ENCODE measurements around the gene NAA25.
"Not testable (repeated sequence)": the region's sequence is repeated elsewhere in the genome, so short reads cannot be mapped to it uniquely, and the experiment has no call there.

The NAA25 gene

DNA sequence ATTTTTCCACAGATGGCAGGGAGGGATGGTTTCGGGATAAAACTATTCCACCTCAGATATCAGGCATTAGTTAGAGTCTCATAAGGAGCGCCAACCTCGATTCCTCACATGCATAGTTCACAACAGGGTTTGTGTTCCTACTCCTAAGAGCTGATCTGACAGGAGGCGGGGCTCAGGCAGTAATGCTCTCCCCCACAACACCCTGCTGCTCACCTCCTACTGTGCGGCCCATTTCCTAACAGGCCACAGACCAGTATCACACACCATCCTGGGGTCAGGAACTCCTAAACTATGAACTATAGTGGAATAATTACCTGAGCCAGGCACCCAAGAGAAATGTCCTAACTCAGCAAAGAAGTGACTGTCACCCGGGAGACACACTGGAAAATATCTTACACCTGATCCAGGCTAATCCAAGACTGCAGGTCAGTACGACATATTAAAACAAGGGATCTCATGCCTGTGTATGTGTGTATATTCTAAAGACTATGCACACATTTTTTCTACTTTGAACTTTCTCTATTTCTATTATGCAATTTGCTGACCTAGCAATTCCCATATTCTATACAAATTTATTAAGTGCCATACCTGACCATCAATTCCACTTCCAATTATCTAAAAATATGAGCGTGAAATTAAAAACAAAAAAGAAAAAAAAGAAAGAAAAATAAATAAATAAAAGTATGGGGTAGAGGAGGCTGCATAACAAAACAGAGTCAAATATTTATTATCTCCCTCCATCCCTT lies 4.7 kb downstream of the NAA25 start:
- Mint-ChIP-seq H3K36me3 (peaks cover 19% of the 10 kb centered on the region), H3K4me3 (peak overlapping the region; percentile 36), H3K27ac (peak overlapping the region; percentile 51), H3K27me3 (no peaks in the 10 kb centered on the region), H3K9me3 (no peaks in the 10 kb centered on the region), H3K4me1 (peaks cover 46% of the 10 kb centered on the region)

DNA sequence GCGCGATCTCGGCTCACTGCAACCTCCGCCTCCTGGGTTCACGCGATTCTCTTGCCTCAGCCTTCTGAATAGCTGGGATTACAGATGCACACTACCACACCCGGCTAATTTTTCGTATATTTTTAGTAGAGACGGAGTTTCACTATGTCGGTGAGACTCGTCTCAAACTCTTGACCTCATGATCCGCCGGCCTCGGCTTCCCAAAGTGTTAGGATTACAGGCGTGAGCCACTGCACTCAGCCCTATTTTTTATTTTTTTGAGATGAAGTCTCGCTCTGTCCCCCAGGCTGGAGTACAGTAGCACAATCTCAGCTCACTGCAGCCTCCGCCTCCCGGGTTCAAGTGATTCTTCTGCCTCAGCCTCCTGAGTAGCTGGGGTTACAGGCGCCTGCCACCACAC lies 5.8 kb downstream of the NAA25 start:
- not testable (repeated sequence) for H3K27me3 Mint-ChIP-seq, H3K9me3 Mint-ChIP-seq, H3K27ac Mint-ChIP-seq, H3K4me3 Mint-ChIP-seq
- Mint-ChIP-seq H3K4me1 (peaks cover 51% of the 10 kb centered on the region), H3K36me3 (peaks cover 21% of the 10 kb centered on the region)

DNA sequence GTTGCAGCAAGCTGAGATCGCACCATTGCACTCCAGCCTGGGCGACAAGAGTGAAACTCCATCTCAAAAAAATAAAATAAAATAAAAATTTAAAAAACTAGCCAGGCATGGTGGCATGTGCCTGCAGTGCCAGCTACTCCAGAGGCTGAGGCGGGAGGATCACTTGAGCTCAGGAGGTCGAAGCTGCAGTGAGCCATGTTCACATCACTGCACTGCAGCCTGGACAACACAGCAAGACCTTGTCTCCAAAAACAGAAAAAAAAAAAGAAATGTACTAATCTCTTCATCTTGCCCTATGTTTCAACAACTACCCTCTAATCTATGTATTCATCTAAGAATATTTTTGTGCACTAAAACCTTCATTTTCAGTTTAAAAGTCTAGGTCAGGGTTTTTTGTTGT lies 6.5 kb downstream of the NAA25 start:
- no peaks in the 10 kb centered on the region for H3K27me3 Mint-ChIP-seq
- peak overlapping the region; percentile 35 for H3K27ac Mint-ChIP-seq
- no peaks in the 10 kb centered on the region for H3K9me3 Mint-ChIP-seq
- peaks cover 46% of the 10 kb centered on the region for H3K4me1 Mint-ChIP-seq
- H3K36me3 Mint-ChIP-seq = peaks cover 17% of the 10 kb centered on the region
- no peak overlapping the region for H3K4me3 Mint-ChIP-seq

DNA sequence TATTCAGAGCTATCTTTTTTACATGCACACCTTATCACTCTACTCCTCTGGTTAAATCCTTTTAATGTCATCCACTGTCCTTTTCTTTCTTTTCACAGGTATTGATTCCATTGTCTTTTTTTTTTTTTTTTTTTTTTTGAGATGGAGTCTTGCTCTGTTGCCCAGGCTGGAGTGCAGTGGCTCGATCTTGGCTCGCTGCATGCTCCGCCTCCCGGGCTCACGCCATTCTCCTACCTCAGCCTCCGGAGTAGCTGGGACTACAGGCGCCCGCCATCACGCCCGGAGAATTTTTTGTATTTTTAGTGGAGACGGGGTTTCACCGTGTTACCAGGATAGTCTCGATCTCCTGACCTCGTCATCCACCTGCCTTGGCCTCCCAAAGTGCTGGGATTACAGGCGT lies 8.1 kb downstream of the NAA25 start:
- not testable (repeated sequence) for H3K27ac Mint-ChIP-seq, H3K27me3 Mint-ChIP-seq, H3K4me3 Mint-ChIP-seq, H3K9me3 Mint-ChIP-seq
- Mint-ChIP-seq H3K4me1 (peaks cover 49% of the 10 kb centered on the region), H3K36me3 (peaks cover 17% of the 10 kb centered on the region)

DNA sequence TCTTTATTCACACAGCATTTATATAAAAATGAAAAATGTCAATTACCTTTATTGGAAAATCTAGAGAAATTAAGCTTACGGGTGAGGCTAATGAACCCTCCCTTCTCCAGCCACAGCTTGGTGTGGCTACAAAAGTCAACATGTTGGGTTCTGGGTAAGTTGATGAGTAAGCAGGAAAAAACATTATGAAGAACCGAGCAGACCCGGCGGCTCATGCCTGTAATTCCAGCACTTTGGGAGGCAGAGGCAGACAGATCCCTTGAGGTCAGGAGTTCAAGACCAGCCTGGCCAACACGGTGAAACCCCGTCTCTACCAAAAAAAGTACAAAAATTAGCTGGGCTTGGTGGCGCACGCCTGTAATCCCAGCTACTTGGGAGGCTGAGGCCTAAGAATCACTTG lies 10.9 kb downstream of the NAA25 start:
- H3K4me1 Mint-ChIP-seq = peaks cover 39% of the 10 kb centered on the region
- no peaks in the 10 kb centered on the region for H3K27me3 Mint-ChIP-seq
- peaks cover 17% of the 10 kb centered on the region for H3K36me3 Mint-ChIP-seq
- no peaks in the 10 kb centered on the region for H3K9me3 Mint-ChIP-seq
- no peak overlapping the region for H3K4me3 Mint-ChIP-seq
- no peak overlapping the region for H3K27ac Mint-ChIP-seq

DNA sequence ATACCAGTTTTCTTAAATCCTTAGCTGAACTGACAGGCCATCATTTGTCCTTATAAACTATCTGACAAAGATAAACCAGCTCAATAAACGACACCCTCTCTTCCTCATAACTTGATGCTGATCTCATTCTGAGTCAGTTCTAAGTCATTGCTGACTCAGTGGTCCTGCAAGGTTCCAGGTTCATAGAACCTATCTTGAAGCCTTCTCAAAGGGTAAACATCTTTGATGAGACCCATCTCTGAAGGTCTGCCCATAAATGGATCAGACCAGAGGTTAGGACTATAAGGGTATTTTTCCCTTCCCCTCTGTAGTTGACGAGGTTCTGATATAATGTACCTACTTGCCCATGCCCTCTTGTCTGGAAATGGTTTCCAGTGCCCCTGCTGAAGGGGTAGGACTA lies 11.9 kb downstream of the NAA25 start:
- Mint-ChIP-seq H3K9me3 (no peaks in the 10 kb centered on the region), H3K4me1 (peaks cover 39% of the 10 kb centered on the region), H3K27ac (peak overlapping the region; percentile 87), H3K4me3 (peak overlapping the region; percentile 42), H3K36me3 (peaks cover 17% of the 10 kb centered on the region), H3K27me3 (no peaks in the 10 kb centered on the region)

DNA sequence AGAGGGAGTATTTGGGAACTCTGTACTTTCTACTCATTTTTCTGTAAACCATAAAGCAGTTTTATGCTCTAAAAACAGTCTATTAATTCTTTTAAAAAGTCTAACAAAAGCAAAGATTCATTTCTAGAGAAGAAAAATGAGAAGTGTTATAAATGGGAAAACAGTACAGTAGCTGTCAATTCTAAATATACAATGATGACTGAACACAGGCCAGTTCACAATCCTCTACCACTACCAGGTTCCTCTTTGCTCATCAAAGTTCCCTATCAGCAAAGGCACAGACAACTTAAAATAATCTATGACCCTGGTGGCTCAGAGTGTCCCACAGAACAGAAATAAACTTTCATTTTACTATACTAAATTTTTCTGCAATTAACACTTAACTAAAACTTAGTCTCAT lies 12.5 kb downstream of the NAA25 start:
- Mint-ChIP-seq H3K9me3 (no peaks in the 10 kb centered on the region), H3K36me3 (peaks cover 18% of the 10 kb centered on the region), H3K4me1 (peaks cover 37% of the 10 kb centered on the region), H3K27ac (peak overlapping the region; percentile 87), H3K27me3 (no peaks in the 10 kb centered on the region), H3K4me3 (peak overlapping the region; percentile 59)

DNA sequence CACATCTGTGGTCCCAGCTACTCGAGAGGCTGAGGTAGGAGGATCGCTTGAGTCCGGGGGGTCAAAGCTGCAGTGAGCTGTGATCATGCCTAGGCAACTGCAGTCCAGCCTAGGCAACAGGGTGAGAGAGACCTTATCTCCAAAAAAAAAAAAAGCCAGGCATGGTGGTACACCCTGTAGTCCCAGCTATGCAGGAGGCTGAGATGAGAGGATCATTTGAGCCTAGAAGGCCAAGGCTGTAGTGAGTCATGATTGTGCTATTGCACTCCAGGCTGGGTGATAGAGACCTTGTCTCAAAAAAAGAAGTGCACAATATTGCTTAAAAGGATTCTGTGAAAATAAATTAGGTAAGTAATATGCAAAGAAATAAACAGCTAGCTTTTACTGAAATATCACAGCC lies 17.0 kb downstream of the NAA25 start:
- peaks cover 22% of the 10 kb centered on the region for H3K36me3 Mint-ChIP-seq
- H3K4me3 Mint-ChIP-seq = no peak overlapping the region
- no peaks in the 10 kb centered on the region for H3K9me3 Mint-ChIP-seq
- peaks cover 31% of the 10 kb centered on the region for H3K4me1 Mint-ChIP-seq
- no peak overlapping the region for H3K27ac Mint-ChIP-seq
- no peaks in the 10 kb centered on the region for H3K27me3 Mint-ChIP-seq

DNA sequence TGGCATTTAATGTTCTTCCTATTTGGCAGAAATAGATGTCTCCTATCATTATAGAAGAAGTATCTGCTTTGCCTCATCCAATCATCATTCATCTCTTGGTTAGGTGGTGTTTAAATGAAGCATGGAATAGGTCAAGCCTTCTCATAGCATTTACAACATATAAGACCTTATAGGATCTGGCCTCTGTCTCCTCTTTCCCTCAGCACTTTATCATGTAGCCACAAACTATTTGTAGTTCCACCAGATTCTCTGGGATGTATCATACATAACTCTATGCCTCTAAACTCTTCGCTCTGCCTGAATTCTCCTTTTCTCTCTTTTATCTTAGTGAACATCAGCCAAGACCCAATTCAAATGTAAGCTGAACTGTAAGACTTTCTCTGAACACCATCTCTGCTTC lies 20.7 kb downstream of the NAA25 start:
- Mint-ChIP-seq H3K27ac (peak overlapping the region; percentile 48), H3K9me3 (no peaks in the 10 kb centered on the region), H3K27me3 (no peaks in the 10 kb centered on the region), H3K36me3 (peaks cover 18% of the 10 kb centered on the region), H3K4me1 (peaks cover 26% of the 10 kb centered on the region), H3K4me3 (no peak overlapping the region)

DNA sequence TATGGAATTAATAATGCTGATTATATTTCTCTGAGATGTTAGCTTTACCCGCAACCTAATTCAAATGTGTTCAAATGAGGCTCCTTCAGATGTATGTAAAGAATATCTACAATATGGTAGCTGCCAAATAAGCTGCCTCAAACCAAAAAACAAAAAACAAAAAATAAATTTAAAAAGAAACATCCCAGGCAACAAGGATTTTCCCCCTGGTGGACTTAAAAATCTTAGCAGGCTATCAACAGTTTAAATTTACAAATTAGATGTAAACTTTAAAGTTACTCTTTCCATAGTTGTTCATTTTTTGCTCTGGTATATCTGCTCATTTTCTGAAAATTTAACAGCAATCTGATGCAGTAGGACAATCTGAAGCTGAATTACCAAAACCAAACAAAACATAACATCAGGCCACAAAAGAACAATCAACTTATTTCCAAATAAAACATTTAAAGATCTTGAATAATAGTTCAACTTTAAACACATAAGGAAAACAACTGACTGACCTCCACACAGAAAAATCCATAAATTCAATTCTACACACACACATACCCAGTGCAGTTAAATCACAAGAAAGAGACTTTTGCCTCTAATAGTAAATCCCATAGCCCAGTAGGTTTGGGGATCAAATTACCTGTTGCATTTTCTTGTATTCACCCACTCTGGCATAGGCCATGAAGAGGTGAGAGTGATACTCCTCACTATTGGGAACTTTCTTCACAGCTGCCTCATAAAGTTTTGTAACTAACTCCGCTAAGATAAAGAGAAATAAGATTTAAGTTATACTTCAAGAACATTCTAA lies 21.3 kb downstream of the NAA25 start:
- no peak overlapping the region for H3K4me3 Mint-ChIP-seq
- H3K27me3 Mint-ChIP-seq = no peaks in the 10 kb centered on the region
- H3K9me3 Mint-ChIP-seq = no peaks in the 10 kb centered on the region
- H3K4me1 Mint-ChIP-seq = peaks cover 29% of the 10 kb centered on the region
- peaks cover 20% of the 10 kb centered on the region for H3K36me3 Mint-ChIP-seq
- H3K27ac Mint-ChIP-seq = peak overlapping the region; percentile 48

DNA sequence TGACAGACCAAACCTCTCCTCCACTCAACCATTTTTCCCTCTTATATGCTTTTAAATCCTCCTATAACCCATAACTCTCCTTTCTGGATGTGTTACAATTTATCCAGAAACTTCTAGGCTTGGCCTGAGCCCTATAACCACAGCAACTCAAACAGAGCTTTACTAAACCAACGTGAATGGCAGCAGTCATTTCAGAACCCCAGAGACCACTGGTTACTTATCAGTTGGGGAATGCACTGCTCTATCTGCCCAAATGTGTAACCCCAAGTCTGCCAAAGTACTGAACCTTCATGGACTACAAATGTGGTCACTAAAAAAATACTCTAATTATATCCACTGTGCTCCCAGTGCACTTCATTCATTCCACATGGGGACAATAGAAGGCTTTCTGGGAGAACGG lies 42.0 kb downstream of the NAA25 start:
- Mint-ChIP-seq H3K27me3 (no peaks in the 10 kb centered on the region), H3K4me3 (no peak overlapping the region), H3K4me1 (no peaks in the 10 kb centered on the region), H3K9me3 (no peaks in the 10 kb centered on the region), H3K36me3 (peaks cover 11% of the 10 kb centered on the region), H3K27ac (peak overlapping the region; percentile 56)

DNA sequence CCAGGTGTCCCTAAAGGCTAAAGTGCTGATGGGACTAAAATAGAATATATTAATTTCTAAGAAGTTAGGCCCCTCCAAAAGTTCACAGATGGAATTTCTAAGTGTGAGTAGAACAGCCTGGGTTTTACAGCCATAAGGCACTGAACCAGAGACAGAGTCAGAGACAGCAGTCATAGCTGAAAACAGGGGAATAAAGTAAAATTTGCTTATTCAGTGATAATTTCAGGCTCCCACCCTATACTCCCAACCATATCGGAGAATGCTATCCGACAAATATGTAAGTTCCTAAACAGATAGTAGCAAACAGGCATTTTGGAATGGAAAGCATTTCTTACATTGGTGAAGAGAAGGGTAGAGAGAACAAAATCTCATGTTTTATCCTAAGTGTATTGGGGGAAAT lies 45.3 kb downstream of the NAA25 start:
- Mint-ChIP-seq H3K36me3 (peaks cover 9% of the 10 kb centered on the region), H3K4me1 (no peaks in the 10 kb centered on the region), H3K27me3 (no peaks in the 10 kb centered on the region), H3K27ac (no peak overlapping the region), H3K4me3 (no peak overlapping the region), H3K9me3 (no peaks in the 10 kb centered on the region)

DNA sequence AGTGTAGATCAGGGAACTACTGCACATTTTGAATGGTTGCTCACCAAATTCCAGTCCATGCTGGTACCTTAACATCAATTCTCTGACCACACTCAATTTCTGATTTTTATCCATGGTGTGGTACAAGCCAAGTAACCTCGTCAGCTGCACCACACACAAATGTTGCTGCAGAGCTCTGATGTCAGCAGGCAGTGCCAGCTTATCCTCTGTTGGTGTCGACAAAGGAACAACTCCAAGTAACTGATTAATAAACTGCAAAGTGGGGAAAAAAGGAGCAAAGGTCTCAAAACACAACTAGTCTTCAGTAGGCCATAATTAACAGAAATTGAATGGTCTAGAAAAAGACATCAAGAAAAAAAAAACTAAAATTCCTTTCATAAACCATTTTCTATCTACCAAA lies 47.4 kb downstream of the NAA25 start:
- no peak overlapping the region for H3K27ac Mint-ChIP-seq
- peaks cover 10% of the 10 kb centered on the region for H3K36me3 Mint-ChIP-seq
- H3K4me3 Mint-ChIP-seq = no peak overlapping the region
- no peaks in the 10 kb centered on the region for H3K27me3 Mint-ChIP-seq
- H3K4me1 Mint-ChIP-seq = no peaks in the 10 kb centered on the region
- no peaks in the 10 kb centered on the region for H3K9me3 Mint-ChIP-seq

DNA sequence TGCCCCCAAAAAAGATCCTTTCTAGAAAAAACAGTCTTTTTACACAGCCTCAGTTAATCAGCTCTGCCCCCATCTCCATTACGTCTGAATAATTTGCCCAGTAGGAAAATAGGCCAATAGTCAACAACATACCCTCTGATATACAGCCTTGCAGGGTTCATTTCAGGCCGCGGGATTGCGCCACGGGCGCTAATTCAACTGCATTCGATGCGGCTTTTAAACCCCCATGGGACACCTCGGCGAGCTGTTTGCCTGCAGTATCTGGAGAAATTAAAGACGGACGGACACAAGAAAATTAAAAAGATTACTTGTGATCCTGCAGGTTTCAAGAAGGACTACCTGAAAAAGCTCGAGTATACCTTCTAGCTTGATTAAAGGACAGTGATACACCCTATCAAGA lies 59.2 kb downstream of the NAA25 start:
- peaks cover 18% of the 10 kb centered on the region for H3K36me3 Mint-ChIP-seq
- no peak overlapping the region for H3K27ac Mint-ChIP-seq
- H3K4me3 Mint-ChIP-seq = no peak overlapping the region
- peaks cover 5% of the 10 kb centered on the region for H3K4me1 Mint-ChIP-seq
- H3K9me3 Mint-ChIP-seq = no peaks in the 10 kb centered on the region
- H3K27me3 Mint-ChIP-seq = no peaks in the 10 kb centered on the region

DNA sequence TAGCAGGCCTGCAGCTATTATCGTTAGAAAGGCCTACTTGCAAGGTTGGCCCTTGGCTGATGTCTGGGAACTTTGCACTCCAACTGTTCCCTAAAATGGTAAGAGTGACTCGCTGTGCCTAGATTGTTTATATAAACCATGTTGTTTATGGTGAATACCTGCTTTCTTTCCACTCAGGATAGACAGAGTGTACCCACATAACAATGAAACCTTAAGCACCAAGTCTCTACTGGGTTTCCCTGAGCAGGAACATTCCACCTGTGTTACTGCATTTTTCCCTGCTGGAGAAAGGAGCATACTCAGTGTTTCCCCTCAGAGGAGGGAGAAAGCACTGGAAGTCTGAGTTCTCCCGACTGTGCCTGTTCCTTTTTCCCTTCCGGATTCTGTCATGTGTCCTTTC lies 62.6 kb downstream of the NAA25 start:
- Mint-ChIP-seq H3K27me3 (no peaks in the 10 kb centered on the region), H3K4me3 (no peak overlapping the region), H3K36me3 (peaks cover 14% of the 10 kb centered on the region), H3K27ac (no peak overlapping the region), H3K9me3 (no peaks in the 10 kb centered on the region), H3K4me1 (no peaks in the 10 kb centered on the region)

DNA sequence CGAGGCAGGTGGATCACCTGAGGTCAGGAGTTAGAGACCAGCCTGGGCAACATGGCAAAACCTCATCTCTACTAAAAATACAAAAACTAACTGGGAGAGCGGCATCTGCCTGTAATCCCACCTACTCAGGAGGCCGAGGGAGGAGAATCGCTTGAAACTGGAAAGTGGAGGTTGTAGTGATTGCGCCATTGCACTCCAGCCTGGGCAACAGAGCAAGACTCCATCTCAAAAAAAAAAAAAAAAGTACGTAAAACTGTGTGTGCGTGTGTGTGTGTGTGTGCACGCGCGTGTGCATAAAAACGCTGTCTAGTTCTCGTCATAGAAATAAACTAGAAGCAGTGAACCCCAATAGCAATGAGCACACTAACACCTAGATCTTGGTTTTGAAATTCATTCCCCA lies 72.0 kb downstream of the NAA25 start:
- H3K27me3 Mint-ChIP-seq, H3K4me1 Mint-ChIP-seq, H3K4me3 Mint-ChIP-seq, H3K9me3 Mint-ChIP-seq, H3K27ac Mint-ChIP-seq: not testable (repeated sequence)
- H3K36me3 Mint-ChIP-seq = peaks cover 23% of the 10 kb centered on the region
